ENCODE measurements around the gene CORO1C. TPM values are rescaled to one million over a fixed set of nuclear protein-coding genes. Genes with fewer than 3 reads are reported as not detected.
"Not testable (repeated sequence)": the region's sequence is repeated elsewhere in the genome, so short reads cannot be mapped to it uniquely, and the experiment has no call there.

Gene CORO1C
- total RNA-seq, 4 donors from 2014 or later = 68.1 to 153 (median 128) TPM

GRCh38 chr12:108664338-108665258 is 66.7 kb downstream of the CORO1C start:
- TF ChIP-seq POLR2A (IDR thresholded peaks at IDR 0.05) (no peak), EP300 (IDR thresholded peaks at IDR 0.05; ENCODE audit: low read depth) (no peak), POLR2AphosphoS5 (IDR thresholded peaks at IDR 0.05) (peak; percentile 53 to 77 (median 74)), CTCF (IDR thresholded peaks at IDR 0.05) (peak; percentile 82 to 98 (median 90))
- in situ Hi-C loops (cut with MboI; ENCODE audit: low pct_ligation_motif_present in 1 of 4, low pct_unique_long_range_greater_than_20kb in 1 of 4, low sequenced_read_pairs in 3 of 4) = loop anchor here (5.0 to 25.0 kb wide), 4 partner anchors 138 to 423 kb away; partner anchors contain the start of genes ALKBH2 (in 1 of the 4) and UNG (in 1 of the 4)
- Histone ChIP-seq H3K36me3 (peaks cover 0 to 13% (median 2%) of the 10 kb centered on the region in 4 donors), H3K4me3 (no peak overlapping the region), H3K27ac (peak overlapping the region; percentile 82 to 93 (median 88)), H3K9me3 (no peaks in the 10 kb centered on the region), H3K4me1 (peaks cover 26 to 62% (median 50%) of the 10 kb centered on the region in 4 donors), H3K27me3 (no peaks in the 10 kb centered on the region)
- peak; percentile 89 for DNase-seq
- intact Hi-C loops (cut with DNase I; ENCODE audit: low total_unique reads) = loop anchor here (1.0 to 2.0 kb wide), 2 partner anchors 67 to 138 kb away; partner anchors contain the start of gene CORO1C
- 0 to 2% methylated on average over 2 to 5 of the region's 5 CpGs for WGBS, 2 donors (ENCODE audit: low coverage in 1 of 2)

- in situ Hi-C loops (cut with MboI; ENCODE audit: low pct_ligation_motif_present in 1 of 4, low pct_unique_long_range_greater_than_20kb in 1 of 4, low sequenced_read_pairs in 3 of 4) = loop anchor here (5.0 to 25.0 kb wide), 4 partner anchors 139 to 424 kb away; partner anchors contain the start of genes ALKBH2 (in 1 of the 4) and UNG (in 1 of the 4)
- peaks cover 26 to 62% (median 44%) of the 10 kb centered on the region in 4 donors for H3K4me1 ChIP-seq
- TF ChIP-seq CTCF (IDR thresholded peaks at IDR 0.05) = no peak
- no peak for TF ChIP-seq POLR2A (IDR thresholded peaks at IDR 0.05)
- no peak for TF ChIP-seq EP300 (IDR thresholded peaks at IDR 0.05; ENCODE audit: low read depth)
- no peak for TF ChIP-seq POLR2AphosphoS5 (IDR thresholded peaks at IDR 0.05)
Observed at GRCh38 chr12:108663324-108664015, 67.8 kb downstream of the CORO1C start.

GRCh38 chr12:108658115-108658514 is 73.2 kb downstream of the CORO1C start:
- H3K27me3 ChIP-seq; H3K9me3 ChIP-seq; intact Hi-C loops (cut with DNase I; ENCODE audit: low total_unique reads); H3K4me3 ChIP-seq; DNase-seq: not testable (repeated sequence)
- in situ Hi-C loops (cut with MboI; ENCODE audit: low pct_ligation_motif_present in 1 of 4, low pct_unique_long_range_greater_than_20kb in 1 of 4, low sequenced_read_pairs in 3 of 4) = loop anchor here in 1 of 4 donors (25.0 kb wide), 2 partner anchors 304 to 429 kb away; partner anchors contain the start of genes ALKBH2 and UNG
- 100% methylated on average over 2 to 4 of the region's 4 CpGs for WGBS, 2 donors (ENCODE audit: low coverage in 1 of 2)
- H3K36me3 ChIP-seq = peaks cover 0 to 46% (median 11%) of the 10 kb centered on the region in 4 donors
- H3K27ac ChIP-seq = peak overlapping the region in 3 of 4 donors; percentile 30 to 38 (median 31)
- peaks cover 0 to 21% (median 7%) of the 10 kb centered on the region in 4 donors for H3K4me1 ChIP-seq

More at GRCh38 chr12:108663324-108664015, 67.8 kb downstream of the CORO1C start:
- Histone ChIP-seq H3K4me3 (no peak overlapping the region), H3K27ac (peak overlapping the region; percentile 82 to 93 (median 88)), H3K36me3 (peaks cover 0 to 22% (median 4%) of the 10 kb centered on the region in 4 donors), H3K9me3 (no peaks in the 10 kb centered on the region), H3K27me3 (no peaks in the 10 kb centered on the region)
- intact Hi-C loops (cut with DNase I; ENCODE audit: low total_unique reads) = loop anchor here (1.0 to 2.0 kb wide), 2 partner anchors 68 to 139 kb away; partner anchors contain the start of gene CORO1C
- 93 to 95% methylated on average over 3 to 4 of the region's 4 CpGs for WGBS, 2 donors (ENCODE audit: low coverage in 1 of 2)
- no peak for DNase-seq

- Histone ChIP-seq H3K9me3 (no peaks in the 10 kb centered on the region), H3K4me1 (peaks cover 0 to 21% (median 7%) of the 10 kb centered on the region in 4 donors), H3K27me3 (no peaks in the 10 kb centered on the region), H3K36me3 (peaks cover 0 to 49% (median 11%) of the 10 kb centered on the region in 4 donors), H3K4me3 (no peak overlapping the region), H3K27ac (peak overlapping the region; percentile 5 to 39 (median 34))
- WGBS, 2 donors (ENCODE audit: low coverage in 1 of 2) = 74 to 77% methylated on average over 3 to 10 of the region's 10 CpGs
- intact Hi-C loops (cut with DNase I; ENCODE audit: low total_unique reads) (no loop called here), in situ Hi-C loops (cut with MboI; ENCODE audit: low pct_ligation_motif_present in 1 of 4, low pct_unique_long_range_greater_than_20kb in 1 of 4, low sequenced_read_pairs in 3 of 4) (loop anchor here in 1 of 4 donors (25.0 kb wide), 2 partner anchors 305 to 430 kb away; partner anchors contain the start of genes ALKBH2 and UNG)
- DNase-seq = no peak
- TF ChIP-seq POLR2A (IDR thresholded peaks at IDR 0.05) = no peak
- TF ChIP-seq CTCF (IDR thresholded peaks at IDR 0.05) = no peak
- no peak for TF ChIP-seq EP300 (IDR thresholded peaks at IDR 0.05; ENCODE audit: low read depth)
- no peak for TF ChIP-seq POLR2AphosphoS5 (IDR thresholded peaks at IDR 0.05)
Observed at GRCh38 chr12:108657130-108657745, 74.1 kb downstream of the CORO1C start.

GRCh38 chr12:108656247-108656646 is 75.1 kb downstream of the CORO1C start:
- H3K9me3 ChIP-seq; H3K27me3 ChIP-seq; intact Hi-C loops (cut with DNase I; ENCODE audit: low total_unique reads); H3K4me3 ChIP-seq; H3K27ac ChIP-seq; DNase-seq: not testable (repeated sequence)
- peaks cover 0 to 21% (median 7%) of the 10 kb centered on the region in 4 donors for H3K4me1 ChIP-seq
- peaks cover 0 to 52% (median 14%) of the 10 kb centered on the region in 4 donors for H3K36me3 ChIP-seq
- WGBS, 2 donors (ENCODE audit: low coverage in 1 of 2) = 97% methylated on average over 16 of the region's 24 CpGs; no CpG with 5 or more reads in 1 of the 2 donors
- in situ Hi-C loops (cut with MboI; ENCODE audit: low pct_ligation_motif_present in 1 of 4, low pct_unique_long_range_greater_than_20kb in 1 of 4, low sequenced_read_pairs in 3 of 4) = loop anchor here in 1 of 4 donors (25.0 kb wide), 2 partner anchors 306 to 431 kb away; partner anchors contain the start of genes ALKBH2 and UNG

- in situ Hi-C loops (cut with MboI; ENCODE audit: low pct_ligation_motif_present in 1 of 4, low pct_unique_long_range_greater_than_20kb in 1 of 4, low sequenced_read_pairs in 3 of 4) = loop anchor here in 1 of 4 donors (25.0 kb wide), 2 partner anchors 307 to 432 kb away; partner anchors contain the start of genes ALKBH2 and UNG
- WGBS, 2 donors (ENCODE audit: low coverage in 1 of 2) = 96% methylated on average over 19 of the region's 28 CpGs; no CpG with 5 or more reads in 1 of the 2 donors
Observed at GRCh38 chr12:108655812-108656175, 75.5 kb downstream of the CORO1C start.

More at GRCh38 chr12:108655812-108656175, 75.5 kb downstream of the CORO1C start:
- DNase-seq; H3K27ac ChIP-seq; H3K27me3 ChIP-seq; H3K9me3 ChIP-seq; H3K4me3 ChIP-seq; intact Hi-C loops (cut with DNase I; ENCODE audit: low total_unique reads): not testable (repeated sequence)
- Histone ChIP-seq H3K36me3 (peaks cover 0 to 54% (median 16%) of the 10 kb centered on the region in 4 donors), H3K4me1 (peaks cover 0 to 21% (median 7%) of the 10 kb centered on the region in 4 donors)

Data from transverse colon (tissue), 4 donors.